GM18868 (cell line): ENCODE measurements around the gene TPSD1.

Experiments
- ATAC-seq: cut with Tn5 transposase; IDR thresholded peaks from one replicate; pipeline ENCODE4 v1.9.1; 2021; ENCODE audit warnings: mild to moderate bottlenecking, moderate library complexity; ENCODE audit not compliant: unreplicated experiment

TPSD1 gene

DNA sequence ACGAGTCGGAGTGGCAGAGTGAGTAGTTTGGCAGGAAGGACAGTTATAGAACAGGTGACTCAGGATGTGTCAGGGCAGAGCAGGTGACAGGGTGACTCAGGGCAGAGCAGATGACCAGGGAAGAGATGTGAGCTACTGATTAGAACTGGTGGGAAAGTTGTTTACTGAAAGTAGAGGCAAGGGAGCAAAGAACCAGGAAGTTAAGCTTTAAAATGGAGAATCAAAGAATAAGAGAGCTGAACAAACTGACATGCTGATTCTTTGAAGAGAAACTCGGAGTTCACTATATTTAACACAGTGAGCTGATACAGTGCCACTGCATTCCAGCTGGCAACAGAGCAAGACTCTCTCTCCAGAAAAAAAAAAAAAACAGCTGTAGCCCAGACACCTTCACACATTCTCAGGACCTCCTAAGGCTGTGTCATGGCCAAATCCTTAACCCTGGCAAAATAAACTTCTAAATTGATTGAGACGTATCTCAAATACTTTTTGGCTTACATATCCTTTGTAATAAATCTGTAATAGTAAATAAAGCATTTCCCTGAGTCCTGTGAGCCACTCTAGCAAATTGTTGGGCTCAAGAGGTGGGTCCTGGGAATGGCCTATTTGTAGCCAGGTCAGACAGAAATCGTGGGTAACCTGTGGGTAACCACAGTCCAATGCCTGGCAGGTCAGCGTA is 41.3 kb downstream of the TPSD1 start:
- ATAC-seq = no peak

GRCh38 chr16:1298406-1298805 is 42.5 kb downstream of the TPSD1 start:
- no peak for ATAC-seq

DNA sequence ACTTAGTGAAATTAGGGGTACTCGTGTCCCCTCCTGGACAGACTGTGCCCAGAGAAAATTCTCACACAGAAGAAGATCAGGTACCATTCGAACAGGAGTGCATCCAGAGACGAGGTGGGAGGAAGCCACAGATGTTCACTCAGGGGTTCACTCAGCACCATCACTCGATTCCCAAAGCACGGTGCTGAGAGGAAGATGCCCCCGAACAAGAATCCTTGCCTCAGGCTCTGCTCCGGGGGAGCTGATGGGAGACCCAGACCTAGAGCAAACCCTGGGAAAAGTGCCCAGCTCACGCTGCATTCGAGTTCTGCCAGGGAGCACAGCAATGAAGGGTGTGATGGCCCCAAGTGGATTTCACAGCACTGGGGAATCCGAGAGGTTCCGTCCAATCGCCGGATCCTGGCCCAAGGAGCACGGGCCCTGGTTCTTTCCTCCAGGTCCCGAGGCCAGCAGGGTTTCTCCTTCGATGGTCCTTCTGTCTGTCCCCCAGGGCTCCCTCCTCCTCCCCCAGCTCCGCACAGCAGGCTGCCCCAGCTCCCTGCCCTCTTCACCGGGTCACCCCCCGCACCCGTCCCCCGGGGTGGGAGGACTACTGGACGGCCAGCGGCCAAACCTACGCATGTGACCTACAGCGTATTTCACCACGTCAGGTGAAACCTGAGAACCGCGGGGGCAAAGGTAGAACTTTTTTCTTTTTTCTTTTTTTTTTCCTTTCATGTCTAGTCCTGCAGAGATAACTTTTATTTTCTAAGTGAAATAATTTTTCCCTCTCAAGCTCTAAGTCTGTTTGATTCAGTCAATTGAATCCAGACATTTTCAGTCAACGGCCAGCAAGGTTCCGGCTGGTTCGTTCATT is 43.4 kb downstream of the TPSD1 start:
- no peak for ATAC-seq

GRCh38 chr16:1299868-1300203 is 44.0 kb downstream of the TPSD1 start:
- ATAC-seq = no peak

- peak; percentile 63 for ATAC-seq
These were observed 45.0 kb downstream of the TPSD1 start for GRCh38 chr16:1300664-1301476.

- no peak for ATAC-seq
These were observed 45.7 kb downstream of the TPSD1 start for GRCh38 chr16:1301562-1301961.

DNA sequence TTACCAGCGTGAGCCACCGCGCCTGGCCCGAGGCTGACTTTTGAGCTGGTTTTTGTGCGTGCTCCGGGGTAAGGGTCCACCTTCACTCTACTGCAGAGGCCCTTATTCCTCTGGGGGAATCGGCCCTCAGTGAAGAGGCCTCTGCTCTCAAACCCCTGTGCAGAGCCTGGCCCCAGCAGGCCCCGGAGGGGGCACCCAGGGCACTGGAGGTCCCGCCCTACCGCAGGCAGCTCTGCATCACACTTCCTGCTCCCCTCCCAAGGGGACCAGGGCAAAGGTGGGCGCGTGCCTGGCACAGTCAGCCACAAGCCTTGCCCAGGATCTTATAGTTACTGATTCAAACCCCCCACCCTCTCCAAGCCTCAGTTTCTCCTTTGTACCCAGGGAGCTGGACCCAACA is 50.0 kb downstream of the TPSD1 start:
- ATAC-seq = no peak

DNA sequence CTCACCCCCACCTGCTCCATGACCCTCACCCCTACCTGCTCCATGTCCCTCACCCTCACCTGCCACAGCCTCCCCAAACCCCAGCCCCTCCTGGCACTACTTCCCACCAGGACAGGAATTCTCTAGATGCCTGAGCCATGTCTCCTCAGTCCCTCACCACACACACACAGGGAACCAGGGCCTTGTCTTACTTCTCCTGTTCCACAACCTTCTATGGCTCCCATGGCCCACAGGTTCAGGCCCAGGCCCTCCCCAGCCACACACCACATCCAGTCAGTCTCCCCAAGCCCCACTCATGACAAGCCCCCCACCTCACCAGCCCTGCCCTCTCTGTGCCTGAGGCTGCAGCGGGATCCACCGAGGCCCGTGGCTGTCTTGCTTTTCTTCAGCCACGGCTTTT is 50.5 kb downstream of the TPSD1 start:
- ATAC-seq = no peak

DNA sequence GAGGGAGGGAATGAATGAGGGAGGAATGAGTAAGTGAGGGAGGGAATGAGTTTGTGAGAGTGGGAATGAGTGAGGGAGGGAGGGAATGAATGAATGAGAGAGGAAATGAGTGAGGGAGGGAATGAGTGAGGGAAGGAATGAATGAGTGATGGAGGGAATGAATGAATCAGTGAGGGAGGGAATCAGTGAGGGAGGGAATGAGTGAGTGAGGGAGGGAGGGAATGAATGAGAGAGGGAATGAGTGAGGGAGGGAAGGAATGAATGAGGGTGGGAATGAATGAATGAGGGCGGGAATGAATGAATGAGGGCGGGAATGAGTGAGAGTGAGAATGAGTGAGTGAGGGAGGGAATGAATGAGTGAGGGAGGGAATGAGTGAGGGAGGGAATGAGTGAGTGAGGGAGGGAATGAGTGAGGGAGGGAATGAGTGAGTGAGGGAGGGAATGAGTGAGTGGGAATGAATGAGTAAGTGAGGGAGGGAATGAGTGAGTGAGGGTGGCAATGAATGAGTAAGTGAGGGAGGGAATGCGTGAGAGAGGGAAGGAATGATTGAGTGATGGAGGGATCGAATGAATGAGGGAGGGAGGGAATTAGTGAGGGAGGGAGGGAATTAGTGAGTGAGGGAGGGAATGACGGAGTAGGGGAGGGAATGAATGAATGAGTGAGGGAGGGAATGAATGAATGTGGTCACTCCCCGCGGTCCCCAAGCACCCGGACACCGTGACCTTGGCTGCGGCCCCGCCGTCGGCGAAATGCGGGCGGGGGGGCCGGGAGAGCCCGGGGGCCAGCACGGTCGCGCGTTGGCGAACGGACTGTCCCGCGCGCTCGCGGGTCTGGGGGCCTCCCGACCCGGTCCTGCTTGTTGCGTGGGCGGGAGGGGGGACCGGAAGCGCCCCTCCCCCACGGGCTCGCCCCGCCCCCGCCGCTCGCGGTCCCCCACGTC is 52.4 kb downstream of the TPSD1 start:
- no peak for ATAC-seq
